Sciatic nerve (tissue), 2 donors: Measurements from ENCODE around the gene ADCY9. TPM values are rescaled to one million over a fixed set of nuclear protein-coding genes. Genes with fewer than 3 reads are reported as not detected.

Experiments used
- ATAC-seq: fragments of 200-7000 bp; cut with Tn5 transposase; one replicate; pipeline ENCODE4 v1.9.1; 2020; ENCODE audit warnings: mild to moderate bottlenecking, moderate library complexity
- DNase-seq: peaks from one replicate; pipeline ENCODE4 v3.0.0-alpha.2; 2020; ENCODE audit warnings: low spot score
- intact Hi-C: fragments of 100-400 bp; cut with DNase I; formaldehyde crosslinking; loops from one replicate; pipeline ENCODE4 v1.14.2; 2022
- total RNA-seq: library from RNA; stranded (reverse); fragmentation: NEBNext Ultra II Directional; extraction: Animal tissue kit (Norgen Biotek cat#: 25700); gene quantifications from one replicate; pipeline ENCODE4 v1.2.1, GENCODE V29; 2021
- donor health status: DM: no; HTN: no; CAD: no.
- donor health status: DM: no; HTN: no; CAD: no.

Gene ADCY9
- total RNA-seq, 1 donor from 2014 or later, result 25.9 TPM

- ATAC-seq (no peak), DNase-seq (no peak)
- intact Hi-C loops, result no loop called here
These were observed 118.9 kb downstream of the ADCY9 start for GRCh38 chr16:3997231-3997841.

- ATAC-seq (no peak), DNase-seq (no peak)
- intact Hi-C loops, result no loop called here
These were observed 121.2 kb downstream of the ADCY9 start for GRCh38 chr16:3995001-3995400.

GRCh38 chr16:3993052-3993785, 123.0 kb downstream of the ADCY9 start:
- DNase-seq (no peak), ATAC-seq (no peak)
- intact Hi-C loops, result no loop called here

- no peak for ATAC-seq
- DNase-seq, result no peak
- intact Hi-C loops, result no loop called here
These were observed 123.8 kb downstream of the ADCY9 start for GRCh38 chr16:3992297-3993051.

DNA sequence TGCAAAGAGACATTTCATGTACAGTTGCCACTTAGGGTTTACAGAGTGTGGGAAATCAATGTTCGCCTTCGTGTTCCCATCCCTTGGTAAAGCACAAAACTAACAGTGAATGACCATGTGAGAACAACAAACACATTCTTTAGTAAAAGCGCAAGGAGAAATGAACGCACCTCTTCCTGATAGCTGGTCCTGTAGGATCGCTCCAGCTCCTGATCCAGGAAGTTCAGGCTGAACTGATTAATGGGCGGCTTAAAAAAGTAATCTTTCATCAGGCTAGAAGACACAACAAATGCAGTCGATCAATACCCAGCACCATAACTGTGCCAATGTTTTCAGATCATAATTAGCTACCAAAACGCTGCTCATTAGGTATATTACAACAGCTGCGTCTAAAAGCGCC, 127.4 kb downstream of the ADCY9 start:
- no peak for DNase-seq
- intact Hi-C loops, result no loop called here
- ATAC-seq, result no peak

DNA sequence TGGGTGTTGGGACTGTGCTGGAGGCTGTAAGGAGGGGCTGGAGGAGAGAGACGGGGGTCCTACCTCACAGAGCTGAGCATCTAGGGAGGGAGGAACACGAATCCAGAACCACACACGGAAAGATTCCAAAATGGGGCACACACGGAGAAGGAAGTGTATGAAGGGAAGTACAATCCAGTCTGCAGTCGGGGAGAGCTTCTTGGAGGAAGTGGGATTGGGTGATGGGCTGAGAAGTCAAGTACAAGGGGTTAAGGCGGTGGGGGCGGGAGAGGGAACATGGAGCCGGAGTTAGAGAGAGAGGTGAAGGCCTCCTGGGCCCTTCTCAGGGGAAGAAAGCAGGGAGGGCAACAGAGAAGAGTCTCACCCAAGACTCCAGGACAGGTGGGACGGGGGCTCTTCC, 128.2 kb downstream of the ADCY9 start:
- ATAC-seq (no peak), DNase-seq (no peak)
- intact Hi-C loops, result no loop called here

- intact Hi-C loops, result no loop called here
- ATAC-seq (no peak), DNase-seq (no peak)
These were observed 129.0 kb downstream of the ADCY9 start for GRCh38 chr16:3987231-3987630.

- intact Hi-C loops, result no loop called here
- ATAC-seq (no peak), DNase-seq (no peak)
These were observed 130.1 kb downstream of the ADCY9 start for GRCh38 chr16:3986235-3986544.

- DNase-seq (no peak), ATAC-seq (no peak)
- intact Hi-C loops, result loop anchor here (5.0 kb wide), 1 partner anchor 268 kb away; no protein-coding TSS in a partner anchor
These were observed 131.9 kb downstream of the ADCY9 start for GRCh38 chr16:3984111-3985060.

- ATAC-seq (peak; percentile 77), DNase-seq (peak; percentile 79)
- intact Hi-C loops, result loop anchor here (5.0 kb wide), 1 partner anchor 269 kb away; no protein-coding TSS in a partner anchor
These were observed 133.1 kb downstream of the ADCY9 start for GRCh38 chr16:3983081-3983520.

GRCh38 chr16:3982216-3982615, 134.0 kb downstream of the ADCY9 start:
- DNase-seq (no peak), ATAC-seq (no peak)
- intact Hi-C loops, result loop anchor here (5.0 kb wide), 1 partner anchor 270 kb away; no protein-coding TSS in a partner anchor

DNA sequence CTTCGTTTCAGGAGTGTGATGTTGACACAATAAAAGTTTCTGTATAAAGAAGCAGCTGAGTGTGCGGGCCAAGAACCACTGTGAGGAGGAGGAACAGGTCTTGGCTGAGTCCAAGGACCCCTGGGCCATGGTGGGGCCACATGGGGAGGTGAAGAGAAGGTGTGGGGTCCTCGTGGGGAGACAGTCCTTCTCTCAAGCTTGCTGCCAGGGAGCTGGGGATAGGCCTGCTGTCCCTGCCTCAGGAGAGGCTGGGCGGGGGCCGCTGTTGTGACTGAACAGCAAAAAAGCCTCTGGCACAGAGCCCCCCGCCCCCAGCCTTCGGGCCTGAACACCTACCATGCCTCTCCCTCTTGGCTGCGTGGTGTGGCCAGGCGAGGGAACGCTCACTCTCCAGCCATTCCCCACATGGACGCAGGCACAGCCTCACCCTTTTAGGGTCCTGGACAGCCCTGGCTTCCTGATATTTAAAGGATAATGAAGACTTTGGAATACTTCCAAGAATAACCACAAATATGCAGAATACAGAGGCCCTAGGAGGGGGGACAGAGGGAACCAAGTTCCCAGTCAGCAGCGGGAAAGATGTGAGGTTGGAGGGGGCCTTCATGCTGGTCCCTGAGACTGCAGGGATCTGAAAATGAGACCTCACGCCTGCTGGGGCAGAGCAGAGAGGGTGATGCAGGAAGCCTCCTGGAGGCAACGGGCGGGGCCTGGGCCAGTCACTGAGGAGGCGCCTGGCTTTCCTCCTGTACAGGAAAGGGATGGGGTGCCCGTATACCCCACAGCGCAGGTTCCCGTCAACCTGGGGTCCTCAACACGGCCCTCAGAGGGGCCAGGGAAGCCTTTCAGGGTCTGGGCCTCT, 135.8 kb downstream of the ADCY9 start:
- ATAC-seq, result peak; percentile 55
- intact Hi-C loops, result loop anchor here (5.0 kb wide), 1 partner anchor 272 kb away; no protein-coding TSS in a partner anchor
- DNase-seq, result no peak

DNA sequence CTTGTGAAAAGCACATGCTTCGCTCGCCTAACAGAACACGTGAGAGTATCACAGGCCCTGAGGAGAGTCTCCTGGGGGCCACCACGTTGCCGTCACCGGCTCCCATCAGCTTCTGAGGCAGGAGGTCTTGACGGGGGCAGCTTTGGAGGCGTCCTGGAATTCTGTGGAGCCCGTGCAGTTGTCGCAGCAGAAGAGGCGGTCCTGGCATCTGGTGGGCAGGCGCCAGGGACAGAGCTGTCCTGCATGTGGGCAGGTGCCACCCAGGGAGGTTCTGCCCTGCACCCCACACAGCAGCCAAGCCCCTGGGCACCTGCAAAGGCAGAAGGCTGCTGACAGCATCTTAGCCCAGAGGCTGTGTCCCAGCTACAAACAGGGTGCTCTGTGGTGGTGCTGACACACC, 136.7 kb downstream of the ADCY9 start:
- no peak for DNase-seq
- ATAC-seq, result no peak

DNA sequence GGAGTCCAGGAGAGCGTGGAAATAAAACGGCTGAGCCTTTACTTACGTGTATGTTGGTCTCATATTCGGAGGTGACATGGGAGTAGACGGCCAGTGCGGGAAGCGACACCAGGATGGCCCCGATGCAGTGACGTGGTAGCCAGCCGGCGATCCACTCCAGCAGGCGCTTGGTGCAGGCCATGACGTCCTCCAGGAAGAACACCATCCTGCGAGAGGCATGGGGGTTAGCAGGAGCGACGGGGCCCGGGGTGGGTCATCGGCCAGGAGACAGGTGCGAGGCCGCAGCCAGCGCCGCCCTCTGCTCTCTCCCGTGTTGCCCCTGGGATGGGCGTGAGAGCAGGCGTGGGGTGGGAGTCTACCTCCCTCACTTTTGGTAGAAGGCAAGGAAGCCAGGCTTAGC, 137.2 kb downstream of the ADCY9 start:
- DNase-seq, result no peak
- ATAC-seq, result no peak
- intact Hi-C loops, result no loop called here

More for the DNA sequence above, 136.7 kb downstream of the ADCY9 start:
- intact Hi-C loops, result no loop called here

DNA sequence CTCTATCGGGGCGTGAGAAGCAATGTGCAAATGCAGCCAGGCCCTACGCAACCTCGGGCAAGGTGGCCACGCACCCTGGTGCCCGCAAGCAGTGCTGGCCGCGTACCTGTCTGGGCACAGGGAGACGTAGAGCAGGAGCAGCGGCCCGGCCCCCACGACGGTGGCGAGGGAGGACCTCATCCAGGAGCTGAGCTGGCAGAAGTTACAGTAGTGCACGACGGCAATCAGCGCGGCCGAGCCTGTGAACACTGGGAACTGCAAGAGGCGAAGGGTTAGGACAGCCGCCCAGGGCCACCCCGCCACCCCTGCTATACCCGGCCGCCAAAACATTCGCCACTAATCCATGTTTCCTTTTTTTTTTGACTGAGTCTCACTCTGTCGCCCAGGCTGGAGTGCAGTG, 138.9 kb downstream of the ADCY9 start:
- DNase-seq (no peak), ATAC-seq (no peak)
- intact Hi-C loops, result no loop called here

DNA sequence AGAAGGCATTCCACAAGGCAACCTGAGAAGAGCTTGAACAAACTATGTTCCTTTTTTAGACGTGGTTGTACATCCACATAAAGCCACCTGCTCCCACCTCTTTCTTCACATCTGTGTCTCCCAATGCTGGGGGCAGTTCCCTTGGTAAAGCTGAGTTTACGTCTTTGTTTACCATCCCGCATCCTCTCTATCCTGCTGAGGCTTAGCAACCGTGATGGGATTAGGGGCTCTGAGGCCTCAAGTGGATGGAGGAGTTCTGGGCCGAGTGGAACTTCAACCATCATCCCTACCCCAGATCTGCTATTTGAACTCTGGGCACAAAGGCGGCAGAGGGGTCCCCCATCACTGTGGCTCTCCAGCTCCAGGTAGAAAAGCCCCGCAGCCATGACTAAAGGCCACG, 141.5 kb downstream of the ADCY9 start:
- intact Hi-C loops, result no loop called here
- ATAC-seq (no peak), DNase-seq (no peak)

- no peak for ATAC-seq
- intact Hi-C loops, result no loop called here
These were observed 144.5 kb downstream of the ADCY9 start for GRCh38 chr16:3971706-3972105.

GRCh38 chr16:3971261-3971660, 145.0 kb downstream of the ADCY9 start:
- ATAC-seq (no peak), DNase-seq (no peak)
- intact Hi-C loops, result no loop called here

More at GRCh38 chr16:3971706-3972105, 144.5 kb downstream of the ADCY9 start:
- DNase-seq, result no peak
